Measurements from ENCODE around the gene MAP3K2.

DNA sequence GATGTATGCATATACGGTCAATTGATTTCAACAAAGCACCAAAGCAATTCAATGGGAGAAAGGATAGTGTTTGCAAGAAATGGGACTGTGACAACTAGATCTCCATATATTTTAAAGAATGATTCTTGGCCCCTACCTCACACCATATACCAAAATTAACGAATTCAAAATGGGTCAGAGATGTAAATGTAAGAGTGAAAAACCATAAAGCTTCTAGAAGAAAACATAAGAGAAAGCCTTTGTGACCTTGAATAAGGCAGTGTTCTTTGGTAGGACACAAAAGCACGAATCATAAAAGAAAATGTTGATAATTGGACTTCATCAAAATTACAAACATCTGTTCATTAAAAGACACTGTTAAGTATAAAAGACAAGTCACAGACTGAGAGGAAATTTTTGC, 25.4 kb upstream of the MAP3K2 start:
- TF ChIP-seq CTCF (conservative IDR thresholded peaks at IDR 0.05; ENCODE audit: low read length) (no peak), EZH2phosphoT487 (IDR thresholded peaks at IDR 0.05; ENCODE audit: borderline replicate concordance) (no peak)

Data from Loucy (cell line).